Measurements from ENCODE around the gene PES1.
A peak's percentile ranks its signal among the peaks of the same experiment; 100 is the strongest.
"Not testable (repeated sequence)": the region's sequence is repeated elsewhere in the genome, so short reads cannot be mapped to it uniquely, and the experiment has no call there.

PES1 gene

DNA sequence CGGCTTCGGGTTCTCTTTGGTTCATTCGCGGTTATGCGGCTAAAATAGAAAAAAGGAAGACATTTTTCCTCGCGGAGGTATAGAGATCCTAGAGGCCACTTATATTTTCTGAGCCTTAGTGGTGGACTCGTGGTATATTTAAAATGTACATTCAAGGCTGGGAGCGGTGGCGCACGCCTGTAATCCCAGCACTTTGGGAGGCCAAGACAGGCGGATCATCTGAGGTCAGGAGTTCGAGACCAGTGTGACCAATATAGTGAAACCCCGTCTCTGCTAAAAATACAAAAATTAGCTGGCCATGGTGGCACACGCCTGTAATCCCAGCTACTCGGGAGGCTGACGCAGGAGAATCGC is 627 bp upstream of the PES1 start:
- Histone ChIP-seq H3K4me3 (ENCODE audit: low read depth in 1 of 2, low read length in 2 of 2) (peak overlapping the region; percentile 83 to 93), H3K4me1 (ENCODE audit: control insufficient read depth in 1 of 2, insufficient read depth in 2 of 2, low read length in 2 of 2) (peaks cover 10 to 17% of the 10 kb centered on the region in 2 donors), H3K36me3 (ENCODE audit: control insufficient read depth in 1 of 2, insufficient read depth in 2 of 2, low read length in 2 of 2) (peaks cover 19 to 21% of the 10 kb centered on the region in 2 donors)
- H3K9me3 ChIP-seq (ENCODE audit: control insufficient read depth in 1 of 2, low read length in 2 of 2); H3K27ac ChIP-seq (ENCODE audit: low read length); H3K27me3 ChIP-seq (ENCODE audit: low read depth, low read length): not testable (repeated sequence)

DNA sequence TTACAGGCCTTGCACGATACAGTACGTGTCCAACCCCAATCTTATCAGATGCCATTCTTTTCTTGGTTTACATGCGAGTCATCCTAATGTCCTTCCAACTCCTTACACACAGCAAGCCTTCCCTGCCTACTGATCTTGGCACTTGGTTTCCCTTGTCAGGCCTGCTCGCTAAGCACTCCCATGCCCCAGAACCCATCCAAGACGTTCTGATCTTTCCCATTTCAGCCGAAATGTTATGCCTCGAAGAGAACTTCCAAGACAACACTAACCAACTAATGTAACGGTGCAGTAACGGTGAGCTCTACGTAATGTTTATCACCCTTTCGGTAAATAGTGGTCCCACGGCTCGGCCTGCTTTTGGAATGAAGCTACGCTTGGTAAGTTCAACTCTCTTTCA is 521 bp downstream of the PES1 start:
- no peaks in the 10 kb centered on the region for H3K27me3 ChIP-seq (ENCODE audit: low read depth, low read length)
- no peaks in the 10 kb centered on the region for H3K9me3 ChIP-seq (ENCODE audit: control insufficient read depth in 1 of 2, low read length in 2 of 2)
- peaks cover 10 to 17% of the 10 kb centered on the region in 2 donors for H3K4me1 ChIP-seq (ENCODE audit: control insufficient read depth in 1 of 2, insufficient read depth in 2 of 2, low read length in 2 of 2)
- peak overlapping the region; percentile 83 to 93 for H3K4me3 ChIP-seq (ENCODE audit: low read depth in 1 of 2, low read length in 2 of 2)
- peaks cover 30 to 32% of the 10 kb centered on the region in 2 donors for H3K36me3 ChIP-seq (ENCODE audit: control insufficient read depth in 1 of 2, insufficient read depth in 2 of 2, low read length in 2 of 2)
- peak overlapping the region; percentile 87 for H3K27ac ChIP-seq (ENCODE audit: low read length)

DNA sequence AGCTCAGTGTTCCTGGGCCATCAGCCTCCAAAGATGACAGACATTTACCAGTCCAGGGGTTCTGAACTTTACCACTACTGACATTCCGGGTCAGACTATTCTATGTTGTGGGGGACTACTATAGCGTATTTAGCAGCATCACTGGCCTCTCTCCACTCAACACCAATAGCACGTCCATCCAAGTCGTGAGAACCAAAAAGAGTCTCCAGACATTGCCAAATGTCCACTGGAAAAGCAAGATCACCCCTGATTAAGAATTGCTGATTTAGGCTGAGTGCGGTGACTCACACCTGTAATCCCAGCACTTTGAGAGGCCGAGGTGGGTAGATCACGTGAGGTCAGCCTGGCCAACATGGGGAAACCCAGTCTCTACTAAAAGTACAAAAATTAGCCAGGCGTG is 5.3 kb downstream of the PES1 start:
- H3K9me3 ChIP-seq (ENCODE audit: control insufficient read depth in 1 of 2, low read length in 2 of 2) = no peaks in the 10 kb centered on the region
- H3K4me3 ChIP-seq (ENCODE audit: low read depth in 1 of 2, low read length in 2 of 2) = no peak overlapping the region
- peaks cover 10 to 17% of the 10 kb centered on the region in 2 donors for H3K4me1 ChIP-seq (ENCODE audit: control insufficient read depth in 1 of 2, insufficient read depth in 2 of 2, low read length in 2 of 2)
- H3K27ac ChIP-seq (ENCODE audit: low read length) = no peak overlapping the region
- H3K36me3 ChIP-seq (ENCODE audit: control insufficient read depth in 1 of 2, insufficient read depth in 2 of 2, low read length in 2 of 2) = peaks cover 74 to 78% of the 10 kb centered on the region in 2 donors
- no peaks in the 10 kb centered on the region for H3K27me3 ChIP-seq (ENCODE audit: low read depth, low read length)

DNA sequence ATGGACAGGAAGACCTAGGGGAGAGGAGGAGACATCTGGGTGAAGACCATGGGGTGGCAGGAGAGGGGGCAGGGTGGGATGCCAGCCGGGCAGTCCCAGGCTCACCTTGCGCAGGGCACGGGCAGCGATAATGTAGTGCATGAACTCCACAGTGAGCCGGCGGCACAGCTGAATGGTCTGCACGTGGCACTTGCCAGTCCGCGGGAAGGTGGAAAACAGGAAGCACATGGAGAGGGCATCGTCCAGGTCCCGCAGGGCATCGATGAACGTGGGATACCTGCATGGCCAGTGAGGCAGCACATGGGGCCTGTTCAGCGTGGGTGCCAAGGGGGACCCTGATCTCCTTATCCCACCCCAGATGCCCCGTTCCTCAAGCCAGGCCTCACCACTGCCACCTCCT is 7.3 kb downstream of the PES1 start:
- Histone ChIP-seq H3K4me3 (ENCODE audit: low read depth in 1 of 2, low read length in 2 of 2) (no peak overlapping the region), H3K9me3 (ENCODE audit: control insufficient read depth in 1 of 2, low read length in 2 of 2) (no peaks in the 10 kb centered on the region), H3K36me3 (ENCODE audit: control insufficient read depth in 1 of 2, insufficient read depth in 2 of 2, low read length in 2 of 2) (peaks cover 91 to 97% of the 10 kb centered on the region in 2 donors), H3K27me3 (ENCODE audit: low read depth, low read length) (no peaks in the 10 kb centered on the region), H3K4me1 (ENCODE audit: control insufficient read depth in 1 of 2, insufficient read depth in 2 of 2, low read length in 2 of 2) (no peaks in the 10 kb centered on the region), H3K27ac (ENCODE audit: low read length) (no peak overlapping the region)

DNA sequence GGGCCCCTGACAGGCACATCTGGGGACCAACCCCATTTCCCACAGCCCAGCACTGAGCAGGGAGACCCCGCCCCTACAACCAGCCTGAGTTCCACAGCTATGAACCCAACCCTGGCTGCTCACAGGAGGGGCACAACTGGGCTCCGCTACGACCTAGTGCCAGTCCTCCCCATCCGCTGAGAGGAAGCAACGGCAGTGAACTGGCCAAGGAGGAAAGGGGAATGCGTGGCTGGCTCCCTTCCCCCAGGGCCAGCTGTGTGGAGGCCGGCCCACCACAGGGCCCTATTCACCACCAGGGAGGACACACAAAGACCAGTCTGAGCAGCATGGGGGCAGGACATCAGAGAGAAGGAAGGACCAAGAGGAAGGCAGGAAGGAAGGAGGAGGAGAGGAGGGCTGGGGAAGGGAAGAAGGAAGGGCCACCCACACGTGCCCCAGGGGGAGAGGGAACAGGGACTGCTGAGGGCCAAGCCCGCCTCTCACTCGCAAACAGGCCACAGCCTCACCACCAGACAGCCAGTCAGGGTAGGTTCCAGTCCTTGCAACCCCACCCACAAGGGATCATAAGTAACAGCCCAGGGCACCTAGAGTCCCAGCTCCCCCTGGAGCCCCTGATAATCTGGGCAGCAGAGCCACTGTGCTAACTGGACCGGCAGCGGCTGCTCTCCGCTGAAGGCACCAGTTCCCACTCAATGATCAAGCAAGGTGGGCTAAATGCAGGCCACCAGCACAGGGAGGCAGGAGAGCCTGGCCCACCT is 8.7 kb downstream of the PES1 start:
- Histone ChIP-seq H3K27me3 (ENCODE audit: low read depth, low read length) (no peaks in the 10 kb centered on the region), H3K27ac (ENCODE audit: low read length) (no peak overlapping the region), H3K36me3 (ENCODE audit: control insufficient read depth in 1 of 2, insufficient read depth in 2 of 2, low read length in 2 of 2) (peaks cover 86 to 98% of the 10 kb centered on the region in 2 donors), H3K4me1 (ENCODE audit: control insufficient read depth in 1 of 2, insufficient read depth in 2 of 2, low read length in 2 of 2) (no peaks in the 10 kb centered on the region), H3K4me3 (ENCODE audit: low read depth in 1 of 2, low read length in 2 of 2) (no peak overlapping the region), H3K9me3 (ENCODE audit: control insufficient read depth in 1 of 2, low read length in 2 of 2) (no peaks in the 10 kb centered on the region)

DNA sequence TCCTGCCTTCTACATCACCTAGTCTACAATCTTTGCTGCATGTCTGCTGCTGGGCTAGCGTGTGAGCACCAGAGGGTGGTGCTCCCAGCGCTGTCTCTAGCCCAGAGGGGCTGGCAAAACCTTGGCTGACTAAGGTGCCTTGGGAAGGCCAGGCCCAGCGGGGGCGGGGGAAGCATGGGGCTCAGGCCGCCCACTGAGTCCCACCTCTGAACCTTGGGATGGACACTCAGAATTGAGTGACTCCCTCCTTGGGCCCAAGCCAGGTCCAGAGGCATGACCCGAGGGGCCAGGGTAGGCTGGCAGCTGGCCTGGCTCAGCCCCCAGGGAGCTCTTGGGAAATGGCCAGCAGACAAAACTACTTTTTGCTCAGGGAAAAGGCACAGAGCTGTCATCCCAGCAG is 9.7 kb downstream of the PES1 start:
- no peak overlapping the region for H3K4me3 ChIP-seq (ENCODE audit: low read depth in 1 of 2, low read length in 2 of 2)
- no peaks in the 10 kb centered on the region for H3K27me3 ChIP-seq (ENCODE audit: low read depth, low read length)
- H3K9me3 ChIP-seq (ENCODE audit: control insufficient read depth in 1 of 2, low read length in 2 of 2) = no peaks in the 10 kb centered on the region
- peaks cover 83 to 98% of the 10 kb centered on the region in 2 donors for H3K36me3 ChIP-seq (ENCODE audit: control insufficient read depth in 1 of 2, insufficient read depth in 2 of 2, low read length in 2 of 2)
- H3K4me1 ChIP-seq (ENCODE audit: control insufficient read depth in 1 of 2, insufficient read depth in 2 of 2, low read length in 2 of 2) = no peaks in the 10 kb centered on the region
- H3K27ac ChIP-seq (ENCODE audit: low read length) = no peak overlapping the region

DNA sequence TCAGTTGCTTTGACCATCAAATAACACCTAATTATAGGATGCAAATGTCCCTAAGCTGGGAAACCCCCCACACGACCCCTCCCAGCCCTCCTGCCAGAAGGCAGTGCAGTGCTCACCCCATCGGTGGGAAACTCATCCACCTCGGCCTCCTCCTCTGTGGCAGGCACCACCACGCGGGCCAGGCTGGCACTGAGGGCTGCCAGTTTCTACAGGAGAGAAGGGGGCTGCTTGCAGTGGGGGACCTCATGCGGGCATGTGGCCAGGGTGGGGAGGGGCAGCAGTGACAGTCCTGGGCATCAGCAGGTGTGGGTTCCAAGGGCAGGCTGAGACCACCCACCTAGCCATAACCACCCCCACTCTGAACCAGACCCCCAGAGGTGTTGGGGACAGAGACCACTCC is 10.8 kb downstream of the PES1 start:
- Histone ChIP-seq H3K4me1 (ENCODE audit: control insufficient read depth in 1 of 2, insufficient read depth in 2 of 2, low read length in 2 of 2) (peaks cover under 1% of the 10 kb centered on the region in 2 donors), H3K4me3 (ENCODE audit: low read depth in 1 of 2, low read length in 2 of 2) (no peak overlapping the region), H3K27me3 (ENCODE audit: low read depth, low read length) (no peaks in the 10 kb centered on the region), H3K9me3 (ENCODE audit: control insufficient read depth in 1 of 2, low read length in 2 of 2) (no peaks in the 10 kb centered on the region), H3K36me3 (ENCODE audit: control insufficient read depth in 1 of 2, insufficient read depth in 2 of 2, low read length in 2 of 2) (peaks cover 82 to 98% of the 10 kb centered on the region in 2 donors), H3K27ac (ENCODE audit: low read length) (no peak overlapping the region)

DNA sequence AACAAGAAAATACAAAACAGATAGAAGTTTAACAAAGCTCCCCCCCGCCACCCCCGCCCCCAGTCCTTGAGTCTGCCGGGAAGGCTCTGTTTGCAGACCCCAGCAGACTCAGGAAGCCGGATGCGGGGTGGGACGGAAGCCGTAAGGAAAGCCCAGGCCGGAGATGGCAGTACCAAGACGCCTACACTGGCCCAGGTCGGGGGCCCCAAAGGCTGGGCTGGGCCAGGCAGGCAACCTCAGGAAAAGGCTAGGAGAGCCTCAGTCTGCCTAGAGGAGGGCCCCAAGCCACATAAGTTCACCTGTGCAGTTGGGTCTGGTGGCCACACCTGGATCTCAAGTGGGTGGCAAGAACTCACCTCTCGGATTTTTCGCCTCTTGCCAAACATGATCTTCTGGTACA is 13.2 kb downstream of the PES1 start:
- no peak overlapping the region for H3K4me3 ChIP-seq (ENCODE audit: low read depth in 1 of 2, low read length in 2 of 2)
- H3K9me3 ChIP-seq (ENCODE audit: control insufficient read depth in 1 of 2, low read length in 2 of 2) = no peaks in the 10 kb centered on the region
- H3K36me3 ChIP-seq (ENCODE audit: control insufficient read depth in 1 of 2, insufficient read depth in 2 of 2, low read length in 2 of 2) = peaks cover 65 to 81% of the 10 kb centered on the region in 2 donors
- H3K27me3 ChIP-seq (ENCODE audit: low read depth, low read length) = no peaks in the 10 kb centered on the region
- H3K4me1 ChIP-seq (ENCODE audit: control insufficient read depth in 1 of 2, insufficient read depth in 2 of 2, low read length in 2 of 2) = peaks cover 4 to 20% of the 10 kb centered on the region in 2 donors
- no peak overlapping the region for H3K27ac ChIP-seq (ENCODE audit: low read length)

DNA sequence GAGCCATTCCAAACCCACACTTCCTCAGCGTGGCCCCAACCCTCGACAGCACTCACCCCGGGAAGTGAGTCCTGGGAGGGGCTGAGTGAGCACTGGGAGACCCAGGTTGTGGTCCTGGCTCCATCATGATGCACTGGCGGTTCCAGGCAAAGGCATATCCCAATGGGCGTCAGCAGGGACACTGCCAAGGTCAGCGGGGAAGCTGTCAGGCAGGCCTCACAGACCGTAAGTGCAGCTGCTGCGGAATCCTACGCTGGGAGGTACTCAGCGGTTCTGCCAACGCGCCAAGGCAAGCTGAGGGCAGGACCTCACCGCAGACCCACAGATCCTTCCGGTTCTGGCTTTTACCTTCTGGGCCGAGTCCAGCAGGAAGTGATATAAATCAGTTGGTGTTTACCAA is 15.9 kb downstream of the PES1 start:
- no peaks in the 10 kb centered on the region for H3K27me3 ChIP-seq (ENCODE audit: low read depth, low read length)
- H3K4me3 ChIP-seq (ENCODE audit: low read depth in 1 of 2, low read length in 2 of 2) = no peak overlapping the region
- no peak overlapping the region for H3K27ac ChIP-seq (ENCODE audit: low read length)
- H3K36me3 ChIP-seq (ENCODE audit: control insufficient read depth in 1 of 2, insufficient read depth in 2 of 2, low read length in 2 of 2) = peaks cover 40 to 55% of the 10 kb centered on the region in 2 donors
- no peaks in the 10 kb centered on the region for H3K9me3 ChIP-seq (ENCODE audit: control insufficient read depth in 1 of 2, low read length in 2 of 2)
- peaks cover 9 to 23% of the 10 kb centered on the region in 2 donors for H3K4me1 ChIP-seq (ENCODE audit: control insufficient read depth in 1 of 2, insufficient read depth in 2 of 2, low read length in 2 of 2)

DNA sequence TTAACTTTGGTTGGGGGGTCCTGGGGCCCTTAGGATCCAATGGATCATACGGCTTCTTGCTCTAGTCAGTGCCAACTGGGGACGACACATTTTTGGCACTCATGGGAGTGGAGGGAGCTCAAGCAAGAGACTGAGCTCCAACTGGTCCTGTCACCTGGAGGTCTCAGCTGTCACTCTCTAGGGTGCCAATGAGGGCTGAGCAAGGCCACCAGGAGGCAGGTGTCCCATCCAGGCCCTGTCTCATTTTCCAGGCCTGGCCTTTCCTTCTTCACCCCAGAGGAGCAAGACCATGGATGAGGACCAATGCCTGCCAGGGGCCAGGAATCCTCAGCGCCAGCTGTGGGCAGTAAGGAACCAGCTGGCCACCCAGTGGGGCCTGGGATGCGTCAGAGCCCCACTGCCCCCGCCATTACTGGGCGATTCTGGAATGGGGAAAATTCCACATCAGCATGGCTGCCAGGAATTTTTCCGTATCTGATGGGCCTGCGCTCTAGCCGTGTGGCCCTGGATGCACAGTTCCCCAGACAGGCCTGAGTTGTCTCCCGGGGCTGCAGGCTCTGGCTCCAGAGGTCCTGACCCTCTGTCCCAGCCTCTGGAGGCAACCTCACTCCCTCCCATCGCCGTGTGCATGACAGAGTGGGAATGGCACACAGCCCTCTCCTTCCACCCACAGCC is 16.6 kb downstream of the PES1 start:
- Histone ChIP-seq H3K9me3 (ENCODE audit: control insufficient read depth in 1 of 2, low read length in 2 of 2) (no peaks in the 10 kb centered on the region), H3K4me1 (ENCODE audit: control insufficient read depth in 1 of 2, insufficient read depth in 2 of 2, low read length in 2 of 2) (peaks cover 9 to 23% of the 10 kb centered on the region in 2 donors), H3K4me3 (ENCODE audit: low read depth in 1 of 2, low read length in 2 of 2) (no peak overlapping the region), H3K27ac (ENCODE audit: low read length) (no peak overlapping the region), H3K27me3 (ENCODE audit: low read depth, low read length) (no peaks in the 10 kb centered on the region), H3K36me3 (ENCODE audit: control insufficient read depth in 1 of 2, insufficient read depth in 2 of 2, low read length in 2 of 2) (peaks cover 32 to 47% of the 10 kb centered on the region in 2 donors)

DNA sequence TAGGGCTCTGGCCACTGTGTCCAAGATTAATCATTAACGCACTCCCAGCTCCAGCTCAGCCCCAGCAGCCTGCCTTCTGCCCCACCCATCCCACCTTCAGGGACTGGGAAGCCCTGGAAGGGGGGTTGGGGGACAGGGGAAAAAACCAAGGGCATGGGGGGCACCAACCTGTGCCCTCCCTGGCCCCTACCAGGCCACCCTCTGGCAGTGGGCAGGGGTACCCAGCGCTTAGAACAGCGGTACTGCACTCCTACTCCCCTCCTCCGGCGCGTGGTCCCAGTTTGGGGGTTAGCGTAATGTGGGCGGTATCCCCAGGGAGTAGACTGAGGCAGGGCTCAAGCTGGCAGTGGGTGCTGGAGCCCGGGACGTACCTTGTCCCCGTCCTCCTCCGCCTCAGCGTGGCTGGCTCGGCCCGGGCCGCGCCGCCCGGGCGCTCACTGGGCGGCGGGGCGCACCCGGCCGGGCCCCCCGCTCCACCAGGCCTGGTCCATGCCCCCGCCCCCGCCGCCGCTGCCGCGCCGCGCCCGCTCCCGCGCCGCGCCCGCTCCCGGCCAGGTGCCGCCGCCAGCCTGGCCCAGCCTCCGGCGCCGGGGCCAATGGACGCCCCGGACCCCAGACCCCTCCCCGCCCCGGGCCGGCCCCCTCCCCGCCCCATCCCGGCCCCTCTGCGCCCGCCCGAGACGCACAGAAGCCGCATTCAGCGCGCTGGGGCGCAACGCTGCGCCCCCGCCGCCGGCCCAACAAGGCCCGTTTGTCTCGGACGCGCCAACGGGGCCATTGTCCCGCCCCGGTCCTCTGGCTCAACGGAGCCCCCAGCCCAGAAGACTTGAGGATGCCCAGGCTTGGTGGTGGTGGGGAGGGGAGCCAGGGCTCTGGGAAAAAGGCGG is 17.4 kb downstream of the PES1 start, which contains the start of gene GAL3ST1:
Gene GAL3ST1 (minus strand): TSS at position 571 of the 887 bp plus-strand sequence. CDS start 17,273 bp downstream, outside the sequence.
- H3K4me3 ChIP-seq (ENCODE audit: low read depth in 1 of 2, low read length in 2 of 2) = peak within 1 kb of the TSS; percentile 26 to 38
- H3K9me3 ChIP-seq (ENCODE audit: control insufficient read depth in 1 of 2, low read length in 2 of 2) = no peaks in the 10 kb centered on the region
- no peaks in the 10 kb centered on the region for H3K27me3 ChIP-seq (ENCODE audit: low read depth, low read length)
- H3K4me1 ChIP-seq (ENCODE audit: control insufficient read depth in 1 of 2, insufficient read depth in 2 of 2, low read length in 2 of 2) = peaks cover 9 to 23% of the 10 kb centered on the region in 2 donors
- H3K36me3 ChIP-seq (ENCODE audit: control insufficient read depth in 1 of 2, insufficient read depth in 2 of 2, low read length in 2 of 2) = peaks cover 24 to 39% of the 10 kb centered on the region in 2 donors
- peak within 1 kb of the TSS; percentile 27 for H3K27ac ChIP-seq (ENCODE audit: low read length)

All from muscle layer of duodenum (tissue), 2 donors.